ENCODE measurements around the gene RSPH6A. TPM values are rescaled to one million over a fixed set of nuclear protein-coding genes. Genes with fewer than 3 reads are reported as not detected.
A peak's percentile ranks its signal among the peaks of the same experiment; 100 is the strongest.

Gene RSPH6A
- total and polyA plus RNA-seq, 2 of the 4 experiments (the other 2 are of a cell fraction), result under 0.01 to 0.09 TPM

- peak overlapping the region in 1 of 2 experiments; percentile 82; a peak in 1 of 4 replicates for H4K8ac ChIP-seq (ENCODE audit: low read depth in 2 of 2, low read length in 2 of 2)
- no peak overlapping the region for H3K4ac ChIP-seq (ENCODE audit: low read depth, low read length)
- peaks cover 40% of the 10 kb centered on the region for H3K27me3 ChIP-seq (ENCODE audit: control insufficient read depth, insufficient read depth, low read length)
- H3K9me3 ChIP-seq (ENCODE audit: control insufficient read depth, insufficient read depth, low read length), result peaks cover 2% of the 10 kb centered on the region; the same call in 1 of the 2 replicates
- CTCF ChIA-PET, result interaction anchor here (0.6 to 1.0 kb wide), 3 partner anchors 33 to 153 kb away, joined by 3 to 4 read pairs (median 3); no protein-coding TSS in a partner anchor
- H3K9ac ChIP-seq (ENCODE audit: low read depth, low read length), result no peak overlapping the region
- dilution Hi-C loops (cut with HindIII; ENCODE audit: low sequenced_read_pairs, unreplicated experiment), result no loop called here
- H2BK120ac ChIP-seq (ENCODE audit: low read depth, low read length), result no peak overlapping the region
- POLR2A ChIA-PET (ENCODE audit: unreplicated experiment), result no interaction called here
- no peak overlapping the region for H3K18ac ChIP-seq (ENCODE audit: low read depth, low read length)
- peak overlapping the region; percentile 99 for H2AK9ac ChIP-seq (replicated peaks; ENCODE audit: low read depth, low read length, poor library complexity)
- no peak overlapping the region for H3K27ac ChIP-seq (ENCODE audit: insufficient read depth, low read length)
- DNase-seq (no peak), ATAC-seq (ENCODE audit: low read depth) (no peak)
- H4K5ac ChIP-seq (ENCODE audit: low read depth, low read length), result no peak overlapping the region
- H2AFZ ChIP-seq (replicated peaks; ENCODE audit: low read length, poor library complexity), result peak overlapping the region; percentile 96
- in situ Hi-C loops (cut with MboI; ENCODE audit: low sequenced_read_pairs), result no loop called here
- H2BK20ac ChIP-seq (ENCODE audit: low read depth, low read length), result no peak overlapping the region
- H4K91ac ChIP-seq (ENCODE audit: insufficient read depth, low read depth, low read length), result no peak overlapping the region
- peaks cover 9% of the 10 kb centered on the region; the same call in 1 of the 2 replicates for H3K36me3 ChIP-seq (ENCODE audit: control insufficient read depth, insufficient read depth, low read length)
- peaks cover 17% of the 10 kb centered on the region for H4K20me1 ChIP-seq (ENCODE audit: insufficient read depth, low read length)
- H2AK5ac ChIP-seq (ENCODE audit: low read depth, low read length), result no peak overlapping the region
- BruUV-seq (replicated peaks), result no TSS peak
- H3K9me1 ChIP-seq (ENCODE audit: insufficient read depth, low read length), result no peaks in the 10 kb centered on the region
- TF ChIP-seq MXI1 (IDR thresholded peaks at IDR 0.05; ENCODE audit: borderline replicate concordance, low read depth, low read length) (no peak), POLR2A (IDR thresholded peaks at IDR 0.05; ENCODE audit: low read depth, low read length) (no peak)
- H3K4me1 ChIP-seq (ENCODE audit: control insufficient read depth, insufficient read depth, low read length), result no peaks in the 10 kb centered on the region
- H3K56ac ChIP-seq (ENCODE audit: extremely low read depth, insufficient read depth, low read length), result no peak overlapping the region
- H3K4me2 ChIP-seq (ENCODE audit: low read depth, low read length), result peak overlapping the region; percentile 78
- 16% methylated on average over 4 of the region's 22 CpGs; no CpG with 5 or more reads in 1 of the 2 experiments for WGBS, 2 experiments (ENCODE audit: extremely low coverage in 2 of 2, insufficient read length in 1 of 2)
- no peak overlapping the region for H2BK15ac ChIP-seq (ENCODE audit: low read depth, low read length)
- no peak overlapping the region for H2BK5ac ChIP-seq (ENCODE audit: low read depth, low read length, poor library complexity, severe bottlenecking)
- H3K23ac ChIP-seq (ENCODE audit: low read depth, low read length), result no peak overlapping the region; the same call in 1 of the 2 replicates
- intact Hi-C loops (cut with micrococcal nuclease), result loop anchor here (2.0 kb wide), 1 partner anchor 23 kb away; the partner anchor contains the start of gene IRF2BP1
- no peak overlapping the region for H3K14ac ChIP-seq (replicated peaks; ENCODE audit: low read depth, low read length)
- H3K4me3 ChIP-seq (ENCODE audit: insufficient read depth, low read depth, low read length), result peak overlapping the region; percentile 30
- H3K79me1 ChIP-seq (ENCODE audit: low read depth in 1 of 2, low read length in 2 of 2), result peaks cover 12 to 27% of the 10 kb centered on the region in 2 experiments; a peak in 3 of 4 replicates
Observed at GRCh38 chr19:45863335-45863839, 48.3 kb upstream of the RSPH6A start.

Measured in IMR-90 (cell line).